Ovary (tissue), 9 donors: Measurements from ENCODE around the gene PITPNC1. TPM values are rescaled to one million over a fixed set of nuclear protein-coding genes. Genes with fewer than 3 reads are reported as not detected.

Experiments
- DNase-seq, 5 donors: peaks; one replicate each; pipeline ENCODE4 v3.0.0-alpha.2; 2019 to 2020
- H3K27ac ChIP-seq, 2 donors: fragments of 200-600 bp; one replicate each; pipeline versions ENCODE4 v1.5.1 to v1.8.0; 2019 to 2022
- H3K27me3 ChIP-seq: fragments of 200-600 bp; one replicate; pipeline ENCODE4 v1.8.0; 2022
- H3K36me3 ChIP-seq: fragments of 200-600 bp; sonication (generic); one replicate; pipeline ENCODE4 v1.5.1; 2019
- H3K4me1 ChIP-seq: one replicate; pipeline ENCODE4 v1.8.1; 2013; ENCODE audit warnings: mild to moderate bottlenecking, moderate library complexity; ENCODE audit not compliant: insufficient read depth
- H3K4me3 ChIP-seq: fragments of 200-600 bp; sonication (generic); one replicate; pipeline ENCODE4 v1.5.1; 2017
- H3K9me3 ChIP-seq, 2 donors: fragments of 200-600 bp in 1 of 2; sonication (generic) in 1 of 2; one replicate each; pipeline versions ENCODE4 v1.5.1 to v1.8.1; 2013 to 2019; ENCODE audit warnings: mild to moderate bottlenecking in 1 of 2, moderate library complexity in 1 of 2
- CTCF ChIP-seq, 3 donors: fragments of 450-650 bp in 2 of 3; fragments of 200-600 bp in 1 of 3; IDR thresholded peaks; one replicate each; pipeline versions ENCODE4 v1.5.1 to v1.8.0; 2016 to 2022; ENCODE audit warnings: antibody characterized with exemption in 3 of 3, mild to moderate bottlenecking in 1 of 3
- EP300 ChIP-seq: sonication (generic); formaldehyde crosslinking; IDR thresholded peaks from one replicate; pipeline ENCODE4 v1.6.1; 2017; ENCODE audit warnings: antibody characterized with exemption
- POLR2A ChIP-seq: fragments of 450-650 bp; IDR thresholded peaks from one replicate; pipeline ENCODE4 v1.6.1; 2017; ENCODE audit warnings: antibody characterized with exemption, mild to moderate bottlenecking, moderate library complexity
- WGBS, 3 donors: extraction: QIAGEN DNeasy Blood & Tissue Kit in 1 of 3; methylation state at CpG; one replicate each; pipeline versions ENCODE4 v1.1.5 to v1.1.7; 2013 to 2017; 5-methylcytosine and 5-hydroxymethylcytosine counted together
- intact Hi-C, 4 donors: fragments of 100-400 bp; cut with DNase I; formaldehyde crosslinking; loops; one replicate each; pipeline versions ENCODE4 v1.11.0 to v1.15.1; 2022 to 2023
- polyA plus RNA-seq, 2 donors: library from polyadenylated mRNA; stranded (reverse); fragments of 200-250 nt in 1 of 2; fragments of 350-450 nt in 1 of 2; fragmentation: Illumina TruSeq in 1 of 2; extraction: RNeasy Lipid Tissue Mini Kit (QIAGEN cat#74804) in 1 of 2; gene quantifications; one replicate each; pipeline ENCODE4 v1.2.3, GENCODE V29; 2013 to 2014
- total RNA-seq, 7 donors: library from RNA; depleted of rRNA in 2 of 7; stranded (reverse); fragments of >200 nt in 2 of 7; fragmentation: NEBNext Ultra II Directional in 3 of 7; extraction: Animal tissue kit (Norgen Biotek cat#: 25700) in 3 of 7; gene quantifications; one replicate each; pipeline versions ENCODE4 v1.1.0 to v1.2.4, GENCODE V29; 2016 to 2023
- donor health status: DM: no; HTN: no; CAD: no; lungs with moderate emphysema.
- donor health status: DM: no; HTN: no; CAD: no.
- donor health status: Bipolar disorder and iron deficiency.
- donor health status: DM: yes; HTN: yes; CAD: no.
- donor health status: DM: no; HTN: no; CAD: no.
- donor health status: DM: yes; HTN: yes; CAD: no.

PITPNC1 gene
- total and polyA plus RNA-seq, 9 donors = 14.9 to 40.9 (median 23.8) TPM

- Histone ChIP-seq H3K27me3 (no peaks in the 10 kb centered on the region), H3K27ac (no peak overlapping the region), H3K4me1 (peaks cover 8% of the 10 kb centered on the region), H3K9me3 (no peaks in the 10 kb centered on the region), H3K4me3 (no peak overlapping the region), H3K36me3 (no peaks in the 10 kb centered on the region)
- intact Hi-C loops = no loop called here
- no peak for DNase-seq
- WGBS, 3 donors = 85 to 92% (median 87%) methylated on average over 5 of the region's 5 CpGs
- TF ChIP-seq CTCF (IDR thresholded peaks at IDR 0.05) (no peak), EP300 (no peak), POLR2A (no peak)
Observed at GRCh38 chr17:67435122-67435521, 58.0 kb downstream of the PITPNC1 start.

GRCh38 chr17:67435786-67436185 lies 58.7 kb downstream of the PITPNC1 start:
- Histone ChIP-seq H3K36me3 (no peaks in the 10 kb centered on the region), H3K9me3 (no peaks in the 10 kb centered on the region), H3K27ac (no peak overlapping the region), H3K4me1 (peaks cover 5% of the 10 kb centered on the region), H3K4me3 (no peak overlapping the region), H3K27me3 (no peaks in the 10 kb centered on the region)
- intact Hi-C loops = no loop called here
- DNase-seq = no peak
- no peak for TF ChIP-seq CTCF (IDR thresholded peaks at IDR 0.05)
- no peak for TF ChIP-seq EP300
- TF ChIP-seq POLR2A = no peak
- WGBS, 3 donors = 98 to 100% (median 98%) methylated on average over 5 of the region's 5 CpGs

- no peak for DNase-seq
- Histone ChIP-seq H3K27ac (no peak overlapping the region), H3K9me3 (no peaks in the 10 kb centered on the region), H3K36me3 (no peaks in the 10 kb centered on the region), H3K4me1 (peaks cover 4% of the 10 kb centered on the region), H3K27me3 (no peaks in the 10 kb centered on the region), H3K4me3 (no peak overlapping the region)
- 88 to 89% (median 89%) methylated on average over 10 of the region's 10 CpGs for WGBS, 3 donors
- intact Hi-C loops = no loop called here
- TF ChIP-seq POLR2A = no peak
- no peak for TF ChIP-seq CTCF (IDR thresholded peaks at IDR 0.05)
- no peak for TF ChIP-seq EP300
Observed at GRCh38 chr17:67436233-67436632, 59.2 kb downstream of the PITPNC1 start.

- no peak overlapping the region for H3K27ac ChIP-seq
- WGBS, 3 donors = 84 to 93% (median 89%) methylated on average over 3 of the region's 3 CpGs
- intact Hi-C loops = no loop called here
Observed at GRCh38 chr17:67438667-67439066, 61.6 kb downstream of the PITPNC1 start.

More at GRCh38 chr17:67438667-67439066, 61.6 kb downstream of the PITPNC1 start:
- TF ChIP-seq EP300 (no peak), POLR2A (no peak), CTCF (IDR thresholded peaks at IDR 0.05) (no peak)
- H3K27me3 ChIP-seq = no peaks in the 10 kb centered on the region
- no peak overlapping the region for H3K4me3 ChIP-seq
- H3K4me1 ChIP-seq = no peaks in the 10 kb centered on the region
- no peaks in the 10 kb centered on the region for H3K9me3 ChIP-seq
- DNase-seq = no peak
- no peaks in the 10 kb centered on the region for H3K36me3 ChIP-seq
